GM21619 (cell line): ENCODE data around the gene CCN2.

Source experiments
- ATAC-seq: cut with Tn5 transposase; IDR thresholded peaks from one replicate; pipeline ENCODE4 v1.9.1; 2021; ENCODE audit not compliant: unreplicated experiment

The CCN2 gene, protein sequence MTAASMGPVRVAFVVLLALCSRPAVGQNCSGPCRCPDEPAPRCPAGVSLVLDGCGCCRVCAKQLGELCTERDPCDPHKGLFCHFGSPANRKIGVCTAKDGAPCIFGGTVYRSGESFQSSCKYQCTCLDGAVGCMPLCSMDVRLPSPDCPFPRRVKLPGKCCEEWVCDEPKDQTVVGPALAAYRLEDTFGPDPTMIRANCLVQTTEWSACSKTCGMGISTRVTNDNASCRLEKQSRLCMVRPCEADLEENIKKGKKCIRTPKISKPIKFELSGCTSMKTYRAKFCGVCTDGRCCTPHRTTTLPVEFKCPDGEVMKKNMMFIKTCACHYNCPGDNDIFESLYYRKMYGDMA

GRCh38 chr6:131950767-131951575, at the start of gene CCN2:
TSS of gene CCN2 (minus strand) at chr6:131951372. CDS start at chr6:131951172, 200 bp downstream.
- ATAC-seq, result no peak

DNA sequence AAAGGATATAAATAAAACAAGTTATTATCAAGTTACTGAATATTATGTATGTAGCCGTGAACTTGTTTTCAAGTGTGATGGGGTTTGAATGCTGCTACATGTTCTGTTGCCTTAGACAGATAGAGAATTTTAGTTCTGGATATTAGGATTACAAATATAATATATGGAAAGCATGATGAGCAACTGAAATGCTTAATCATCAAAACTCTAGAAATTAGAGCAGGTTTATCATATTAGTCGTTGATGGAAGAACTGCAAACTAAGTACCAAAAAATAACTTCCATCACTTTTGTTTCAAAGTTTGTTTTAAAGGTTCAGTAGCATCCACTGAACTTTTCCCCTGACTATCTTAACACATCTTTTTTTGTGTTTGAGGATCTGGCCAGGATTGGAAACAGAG, 49.1 kb upstream of the CCN2 start:
- ATAC-seq, result no peak

DNA sequence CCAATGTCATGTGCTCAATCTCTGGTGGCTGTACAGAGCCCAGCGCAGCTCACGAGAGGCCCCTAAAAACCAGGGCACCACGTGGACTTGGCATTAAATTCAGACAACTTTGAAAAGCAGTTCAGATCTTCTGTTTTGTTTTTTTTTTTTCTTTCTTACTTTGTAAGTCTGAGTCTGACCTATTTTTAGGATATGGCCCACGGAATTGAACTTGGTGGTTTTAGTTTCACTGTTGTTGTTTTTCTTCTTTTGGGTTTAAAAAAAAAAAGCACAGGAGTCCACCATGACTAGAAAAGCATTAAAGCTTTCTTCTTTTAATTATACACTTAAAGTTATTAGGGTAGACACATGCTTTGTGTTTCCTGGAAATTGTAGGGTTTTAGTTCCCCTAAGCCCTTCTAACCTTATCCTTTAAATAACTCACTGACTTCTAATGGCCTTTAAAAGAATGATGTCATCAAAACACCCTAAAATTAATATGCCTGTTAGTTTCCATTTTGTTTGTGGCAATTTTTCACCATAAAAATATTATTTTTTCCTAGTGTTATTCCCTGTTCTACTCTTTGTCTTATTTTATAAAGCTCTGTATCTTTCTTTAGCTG, 48.5 kb upstream of the CCN2 start:
- no peak for ATAC-seq

GRCh38 chr6:131998255-131998982, 47.2 kb upstream of the CCN2 start:
- no peak for ATAC-seq

- no peak for ATAC-seq
These were observed 46.4 kb upstream of the CCN2 start for GRCh38 chr6:131997429-131998153.

DNA sequence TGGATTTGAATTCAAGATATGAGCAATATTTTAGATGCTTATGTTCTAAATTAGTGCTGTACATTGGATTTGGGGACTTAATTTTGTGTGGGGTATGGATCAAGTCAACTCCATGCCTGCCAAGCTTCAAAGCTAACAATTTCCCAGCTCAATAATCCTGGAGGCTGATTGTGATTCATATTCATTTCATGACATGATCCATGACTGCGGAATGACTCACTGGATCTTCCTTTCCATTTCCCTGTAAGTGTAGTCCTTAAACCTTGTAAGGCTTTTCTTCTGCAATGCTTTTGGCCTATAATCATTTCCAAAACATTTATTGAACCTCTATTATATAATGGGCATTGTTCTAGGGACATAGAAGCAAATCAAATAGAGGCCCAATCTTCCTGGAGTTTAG, 44.7 kb upstream of the CCN2 start:
- ATAC-seq, result no peak

GRCh38 chr6:131992557-131992956, 41.4 kb upstream of the CCN2 start:
- ATAC-seq, result no peak

DNA sequence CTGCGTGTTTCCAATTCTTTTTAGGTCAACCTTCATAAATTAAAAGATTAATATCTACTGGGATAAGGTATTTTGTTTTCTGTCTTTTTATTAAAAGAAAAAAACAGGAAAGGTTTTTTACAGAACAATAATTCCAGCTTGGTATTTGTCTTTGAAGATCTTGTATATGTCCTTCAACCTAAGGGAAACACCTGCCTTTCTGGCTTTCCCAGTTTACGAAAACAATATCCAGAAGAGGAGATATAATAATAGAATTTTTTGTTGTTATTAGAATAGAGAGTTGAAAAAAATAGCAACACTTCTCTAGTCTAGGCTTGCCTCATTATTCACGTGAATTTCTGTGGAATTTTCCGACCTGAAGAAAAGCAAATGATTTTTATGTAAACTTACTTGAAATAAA, 37.9 kb upstream of the CCN2 start:
- ATAC-seq, result no peak

DNA sequence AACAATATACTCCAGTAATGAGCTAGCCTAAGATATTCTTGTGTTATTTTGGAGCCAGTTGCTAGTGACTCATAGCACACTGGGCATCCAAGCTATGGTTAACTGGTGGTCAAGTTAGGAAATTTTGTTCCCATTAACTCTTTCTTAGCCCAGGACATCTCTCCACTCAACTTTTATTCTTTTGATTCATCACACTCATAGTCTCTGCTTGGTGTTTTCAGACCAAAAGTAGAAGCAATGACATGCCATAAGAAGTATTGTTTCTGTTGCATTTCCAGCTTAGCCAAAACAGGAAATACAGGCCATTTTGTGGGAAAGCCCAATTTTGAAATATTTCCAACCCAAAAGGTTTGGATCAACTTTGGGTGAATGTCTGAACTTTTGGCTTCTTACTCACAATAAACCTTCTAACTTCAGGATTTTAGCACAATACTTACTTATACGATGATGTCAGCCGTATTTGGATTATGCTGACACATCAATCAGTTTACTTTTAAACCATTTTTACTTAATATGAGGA, 31.6 kb upstream of the CCN2 start:
- ATAC-seq, result no peak

- no peak for ATAC-seq
These were observed 30.4 kb upstream of the CCN2 start for GRCh38 chr6:131981624-131981978.

DNA sequence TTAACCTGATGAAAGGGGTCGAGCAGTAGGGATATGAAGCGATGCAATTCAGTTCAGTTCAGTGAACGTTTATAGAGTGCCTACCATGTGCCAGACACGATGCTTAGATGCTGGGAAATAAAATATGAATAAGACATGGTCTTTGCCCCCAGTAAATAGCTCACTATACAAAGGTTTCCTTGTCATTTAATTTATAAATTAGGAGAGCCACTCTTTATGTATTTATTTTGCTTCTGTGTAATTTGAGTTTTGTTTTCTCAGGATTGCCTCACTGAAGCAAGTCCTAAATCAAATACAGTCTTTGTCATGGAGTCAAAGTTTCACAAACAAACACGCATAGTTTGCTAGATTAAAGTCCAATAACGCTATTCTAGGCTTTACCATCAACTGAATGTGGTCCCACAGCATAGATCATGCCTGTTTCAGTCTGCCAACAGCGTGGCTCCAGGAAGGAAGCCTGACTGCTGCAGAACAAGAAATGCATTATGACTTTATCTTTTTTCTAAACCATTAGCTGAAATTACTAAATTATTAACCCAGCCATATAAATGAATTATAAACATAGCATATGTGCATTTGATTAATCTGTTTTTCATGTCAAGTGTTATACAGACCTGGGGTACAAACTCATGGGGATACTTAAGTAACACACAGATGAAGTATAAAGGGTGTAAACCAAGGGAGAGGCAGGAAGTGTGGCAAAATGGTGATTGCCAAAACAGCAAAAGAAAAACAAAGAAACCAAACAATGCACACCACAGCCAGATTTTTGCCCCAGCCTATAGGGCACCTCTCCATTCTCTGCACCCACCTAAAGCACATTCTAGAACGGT, 29.8 kb upstream of the CCN2 start:
- no peak for ATAC-seq

DNA sequence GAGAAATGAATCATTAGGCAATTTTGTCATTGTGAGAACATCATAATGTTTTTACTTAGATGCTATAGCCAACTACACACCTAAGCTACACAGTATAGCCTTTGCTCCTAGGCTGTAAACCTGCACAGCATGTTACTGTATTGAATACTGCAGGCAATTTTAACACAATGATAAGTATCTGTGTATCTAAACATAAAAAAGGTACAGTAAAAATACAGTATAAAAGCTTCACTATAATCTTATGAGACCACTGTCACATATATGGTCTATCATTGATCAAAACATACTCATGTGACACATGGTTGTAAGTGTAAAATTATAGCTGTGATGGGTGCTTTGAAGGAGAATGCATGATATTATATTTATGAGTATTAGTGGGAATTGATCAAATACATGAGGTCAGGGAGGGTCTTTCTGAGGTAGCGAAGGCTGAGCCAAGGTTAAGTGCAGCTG, 29.2 kb upstream of the CCN2 start:
- no peak for ATAC-seq

DNA sequence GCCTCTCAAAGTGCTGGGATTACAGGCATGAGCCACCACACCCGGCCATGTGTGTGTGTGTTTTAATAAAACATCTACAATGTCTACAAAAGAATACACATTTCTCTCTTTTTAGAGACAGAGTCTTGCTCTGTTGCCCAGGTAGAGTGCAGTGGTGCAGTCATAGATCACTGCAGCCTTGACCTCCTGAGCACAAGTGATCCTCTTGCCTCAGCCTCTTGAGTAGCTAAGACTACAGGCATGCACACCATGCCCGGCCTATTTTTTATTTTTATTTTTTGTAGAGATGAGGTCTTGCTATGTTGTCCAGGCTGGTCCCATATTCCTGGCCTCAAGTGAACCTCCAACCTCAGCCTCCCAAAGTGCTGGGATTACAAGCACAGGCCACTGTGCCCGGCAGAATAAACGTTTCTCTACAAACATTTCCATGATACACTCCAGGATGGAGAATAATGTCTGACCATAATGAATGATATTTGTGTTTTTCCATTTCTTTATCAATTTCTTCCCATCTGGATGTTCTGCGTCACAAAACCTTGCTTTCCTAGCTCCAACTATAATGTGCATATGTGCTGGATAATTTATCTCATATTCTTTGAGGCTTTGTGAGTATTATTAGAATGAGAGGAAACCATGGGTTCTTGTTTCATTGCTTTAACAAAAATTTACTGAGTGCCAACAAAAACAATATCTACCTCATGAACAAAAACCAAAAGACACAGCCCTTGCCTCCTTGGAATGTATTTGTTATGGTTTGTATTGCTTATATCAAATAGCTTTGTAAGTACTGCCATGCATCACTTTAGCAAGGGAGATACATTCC, 28.6 kb upstream of the CCN2 start:
- no peak for ATAC-seq

GRCh38 chr6:131978522-131978921, 27.4 kb upstream of the CCN2 start:
- ATAC-seq, result no peak

GRCh38 chr6:131976545-131977061, 25.4 kb upstream of the CCN2 start:
- ATAC-seq, result no peak

DNA sequence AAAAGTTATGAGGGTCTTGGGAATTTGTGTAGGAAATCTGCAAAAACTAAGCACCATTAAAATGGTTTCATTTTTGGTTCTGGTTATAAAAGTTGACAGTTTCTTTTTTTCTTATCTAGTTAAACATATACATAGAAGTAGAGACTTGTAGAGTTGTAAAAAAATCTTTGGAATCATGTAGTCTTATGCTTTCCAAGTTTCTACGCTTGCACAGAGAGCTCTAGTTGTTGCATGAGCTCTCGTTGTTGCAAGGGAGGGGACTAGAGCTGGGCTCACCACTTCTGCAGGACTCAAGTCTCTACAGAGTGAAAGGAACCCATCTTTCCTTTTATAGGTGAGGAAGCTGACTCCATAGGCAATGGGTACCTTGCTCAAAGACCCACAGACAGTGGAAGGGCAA, 21.6 kb upstream of the CCN2 start:
- no peak for ATAC-seq

- no peak for ATAC-seq
These were observed 19.1 kb upstream of the CCN2 start for GRCh38 chr6:131970076-131970859.

DNA sequence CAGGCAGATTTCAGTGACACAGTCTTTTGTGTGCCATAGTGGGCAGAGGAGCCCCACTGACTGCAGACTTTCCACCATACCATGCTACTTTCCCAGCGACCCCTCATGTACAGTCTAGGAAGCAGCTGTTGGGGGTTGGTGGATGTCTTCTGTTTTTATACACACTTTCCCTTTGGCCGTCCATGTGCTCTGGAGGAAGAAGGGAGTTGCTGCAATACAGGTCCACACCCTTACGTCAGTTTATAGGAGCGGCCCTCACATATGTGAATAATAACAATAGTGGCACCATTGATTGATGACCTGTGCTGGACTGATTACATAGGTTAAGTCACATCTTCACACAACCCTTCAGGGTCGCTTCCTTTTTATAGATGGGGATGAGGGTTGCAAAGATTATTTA, 17.5 kb upstream of the CCN2 start:
- ATAC-seq, result no peak
